ENCODE data around the gene ADCY10.
A peak's percentile ranks its signal among the peaks of the same experiment; 100 is the strongest.
"Not testable (repeated sequence)": the region's sequence is repeated elsewhere in the genome, so short reads cannot be mapped to it uniquely, and the experiment has no call there.

The ADCY10 gene

DNA sequence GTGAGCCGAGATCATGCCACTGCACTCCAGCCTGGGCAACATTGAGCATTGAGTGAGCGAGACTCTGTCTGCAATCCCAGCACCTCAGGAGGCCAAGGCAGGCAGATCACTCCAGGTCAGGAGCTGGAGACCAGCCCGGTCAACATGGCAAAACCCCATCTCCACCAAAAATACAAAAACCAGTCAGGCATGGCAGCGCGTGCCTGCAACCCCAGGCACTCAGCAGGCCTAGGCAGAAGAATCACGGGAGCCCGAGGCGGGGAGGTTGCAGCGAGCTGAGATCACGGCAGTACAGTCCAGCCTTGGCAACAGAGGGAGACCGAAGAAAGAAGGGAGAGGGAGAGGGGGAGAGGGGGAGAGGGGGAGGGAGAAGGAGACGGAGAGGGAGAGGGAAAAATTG is 107.3 kb downstream of the ADCY10 start:
- DNase-seq (ENCODE audit: low spot score): not testable (repeated sequence)

DNA sequence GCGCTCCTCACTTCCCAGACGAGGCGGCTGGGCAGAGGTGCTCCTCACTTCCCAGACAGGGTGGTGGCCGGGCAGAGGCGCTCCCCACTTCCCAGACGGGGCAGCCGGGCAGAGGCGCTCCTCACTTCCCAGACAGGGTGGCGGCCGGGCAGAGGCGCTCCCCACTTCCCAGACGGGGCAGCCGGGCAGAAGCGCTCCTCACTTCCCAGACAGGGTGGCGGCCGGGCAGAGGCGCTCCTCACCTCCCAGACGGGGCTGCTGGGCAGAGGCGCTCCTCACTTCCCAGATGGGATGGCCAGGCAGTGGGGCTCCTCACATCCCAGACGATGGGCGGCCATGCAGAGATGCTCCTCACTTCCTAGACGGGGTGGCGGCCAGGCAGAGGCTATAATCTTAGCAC is 107.7 kb downstream of the ADCY10 start:
- DNase-seq (ENCODE audit: low spot score): not testable (repeated sequence)

DNA sequence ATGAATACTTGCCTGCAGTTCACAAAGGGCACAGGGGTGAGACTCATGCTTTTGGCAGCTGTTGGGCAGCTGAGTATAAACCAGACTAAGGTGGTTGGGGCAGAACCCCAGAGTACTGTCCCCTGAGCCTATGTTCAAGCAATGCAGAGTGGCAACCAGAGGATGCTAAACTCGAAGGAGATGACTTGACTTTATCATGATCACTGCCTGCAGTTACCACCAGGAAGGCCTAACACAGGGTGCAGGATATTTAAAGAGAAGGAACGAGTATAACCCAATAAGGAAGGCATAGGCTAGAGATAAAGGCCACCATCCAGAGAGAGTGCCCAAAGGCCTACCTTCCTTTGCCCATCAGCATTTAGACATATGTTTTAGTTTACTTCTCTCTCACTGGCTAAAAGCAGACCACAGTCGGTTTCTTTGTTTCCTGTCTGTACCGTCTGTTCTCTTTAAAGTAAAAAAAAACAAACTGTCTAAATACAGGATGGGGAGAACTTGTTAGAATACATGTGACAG is 108.8 kb downstream of the ADCY10 start:
- no peak for DNase-seq (ENCODE audit: low spot score)

DNA sequence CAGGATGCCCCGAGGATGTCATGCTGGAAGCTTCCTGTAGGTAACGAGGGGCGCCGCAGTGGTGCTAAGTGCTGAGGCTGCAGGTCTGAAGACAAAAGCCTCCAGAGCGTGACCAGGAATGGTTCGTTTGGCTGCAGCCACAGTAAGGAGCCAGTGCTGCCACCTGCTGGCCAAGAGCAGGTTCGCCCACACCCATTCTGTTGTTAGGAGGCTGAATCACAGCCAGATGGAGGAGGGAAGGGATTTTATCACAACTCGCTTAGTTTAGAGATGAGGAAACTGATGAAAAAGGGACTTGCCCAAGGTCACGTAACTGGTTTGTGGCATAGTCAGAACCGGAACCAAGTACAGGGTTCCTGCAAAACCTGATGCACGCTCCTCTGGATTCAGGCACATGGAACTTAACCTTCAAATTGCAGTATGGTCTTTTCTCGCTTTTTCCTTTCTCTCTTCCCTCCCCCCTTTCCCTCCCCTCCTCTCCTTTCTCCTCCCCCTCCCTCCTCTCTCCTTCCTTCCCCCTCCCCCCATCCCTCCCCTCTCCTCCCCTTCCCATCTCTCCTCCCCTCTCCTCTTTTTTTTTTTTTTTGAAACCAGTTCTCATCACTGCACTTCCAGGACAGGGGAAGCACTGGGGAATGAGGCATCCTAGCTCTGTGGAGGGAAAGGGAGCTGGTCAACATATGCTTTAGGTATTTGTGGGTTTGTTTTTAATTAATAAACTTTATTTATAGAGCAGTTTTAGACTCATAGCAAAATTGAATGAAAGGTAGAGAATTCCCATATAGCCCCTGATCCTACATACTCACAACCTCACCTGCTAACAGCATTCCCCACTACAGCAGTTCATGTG is 110.4 kb downstream of the ADCY10 start:
- peak; percentile 82 for DNase-seq (ENCODE audit: low spot score)

DNA sequence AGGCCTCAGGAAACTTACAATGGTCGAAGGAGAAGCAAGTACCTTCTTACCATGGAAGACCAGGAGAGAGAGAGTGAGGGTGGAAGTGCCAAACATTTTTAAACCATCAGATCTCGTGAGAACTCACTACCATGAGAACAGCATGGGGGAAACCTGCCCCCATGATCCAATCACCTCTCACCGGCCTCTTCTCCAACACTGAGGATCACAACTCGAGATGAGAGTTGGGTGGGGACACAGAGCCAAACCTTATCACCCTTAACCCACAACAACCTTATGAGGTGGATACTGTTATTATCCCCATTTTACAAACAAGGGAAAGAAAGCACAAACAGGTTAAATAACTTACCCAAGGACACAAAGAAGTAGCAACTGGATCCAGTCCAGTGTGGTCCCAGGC is 111.7 kb downstream of the ADCY10 start:
- no peak for DNase-seq (ENCODE audit: low spot score)

DNA sequence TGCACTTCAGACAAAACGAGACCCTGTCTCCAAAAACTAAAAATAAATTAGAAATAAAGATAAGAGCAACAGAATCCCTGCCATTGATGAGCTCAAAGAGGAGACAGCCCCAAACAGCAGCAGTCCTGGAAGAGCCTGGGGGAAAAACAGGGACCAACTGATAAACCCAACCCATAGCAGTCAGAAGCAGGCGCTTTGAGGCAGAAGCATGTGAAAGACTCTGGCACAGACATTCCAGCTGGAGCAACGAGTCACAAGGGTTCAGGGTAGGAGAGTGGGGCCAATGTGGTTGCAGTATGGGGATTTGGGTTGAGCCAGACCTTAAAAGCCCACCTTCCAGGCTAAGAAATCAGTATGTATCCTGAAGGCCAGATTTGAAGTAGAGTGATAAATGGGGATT is 113.7 kb downstream of the ADCY10 start:
- no peak for DNase-seq (ENCODE audit: low spot score)

DNA sequence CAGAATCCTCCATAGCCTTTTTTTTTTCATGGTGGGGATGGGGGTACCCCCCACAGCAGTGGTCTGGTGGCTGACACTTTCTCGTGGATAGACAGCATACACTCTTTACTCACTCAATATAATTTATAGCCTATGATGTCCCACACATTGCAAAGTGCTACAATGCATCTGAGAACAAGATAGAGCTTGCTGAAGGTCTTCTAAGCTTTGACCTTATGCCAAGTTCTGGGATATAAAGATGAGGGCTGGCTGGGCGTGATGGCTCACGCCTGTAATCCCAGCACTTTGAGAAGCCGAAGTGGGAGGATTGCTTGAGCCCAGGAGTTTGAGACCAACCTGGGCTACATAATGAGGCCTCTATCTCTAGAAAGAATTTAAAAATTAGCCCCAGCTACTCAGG is 114.2 kb downstream of the ADCY10 start:
- no peak for DNase-seq (ENCODE audit: low spot score)

DNA sequence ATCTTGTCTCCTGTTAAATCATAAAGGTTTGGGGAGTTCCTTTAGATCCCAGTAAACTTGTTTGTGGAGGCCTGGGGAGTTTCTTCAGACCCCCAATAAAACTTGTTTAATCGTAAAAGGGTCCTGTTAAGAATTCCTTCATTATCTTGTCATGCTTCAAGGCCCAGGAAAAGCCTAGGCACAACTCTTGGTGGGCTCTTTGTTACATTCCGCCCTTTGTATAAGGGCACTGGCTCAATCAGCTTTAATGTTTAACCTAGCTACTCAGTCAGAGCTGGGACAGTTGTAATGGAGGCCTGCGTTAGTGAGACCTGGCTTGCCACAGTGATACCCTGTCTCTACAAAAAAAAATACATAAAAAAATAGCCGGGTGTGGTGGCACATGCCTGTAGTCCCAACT is 115.0 kb downstream of the ADCY10 start:
- no peak for DNase-seq (ENCODE audit: low spot score)

DNA sequence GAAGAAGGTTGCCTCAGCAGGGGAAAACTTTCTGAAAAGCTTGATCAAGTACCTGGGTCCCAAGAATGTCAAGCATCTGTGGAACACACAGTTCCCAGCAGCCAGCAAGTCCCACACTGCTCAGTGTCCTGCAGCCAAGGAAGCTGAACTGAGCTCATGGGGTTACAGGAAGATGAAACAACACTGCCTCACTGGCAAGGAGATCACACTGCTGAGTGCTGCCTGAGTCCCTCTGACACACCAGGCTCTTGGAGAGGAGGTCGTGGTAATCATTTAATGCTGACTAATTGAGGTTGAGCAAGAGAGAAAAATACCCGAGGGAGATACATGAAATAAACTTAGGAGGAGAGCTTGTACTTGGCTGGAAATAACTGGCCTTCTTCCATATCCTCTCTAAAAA is 116.9 kb downstream of the ADCY10 start:
- DNase-seq (ENCODE audit: low spot score): peak; percentile 29

DNA sequence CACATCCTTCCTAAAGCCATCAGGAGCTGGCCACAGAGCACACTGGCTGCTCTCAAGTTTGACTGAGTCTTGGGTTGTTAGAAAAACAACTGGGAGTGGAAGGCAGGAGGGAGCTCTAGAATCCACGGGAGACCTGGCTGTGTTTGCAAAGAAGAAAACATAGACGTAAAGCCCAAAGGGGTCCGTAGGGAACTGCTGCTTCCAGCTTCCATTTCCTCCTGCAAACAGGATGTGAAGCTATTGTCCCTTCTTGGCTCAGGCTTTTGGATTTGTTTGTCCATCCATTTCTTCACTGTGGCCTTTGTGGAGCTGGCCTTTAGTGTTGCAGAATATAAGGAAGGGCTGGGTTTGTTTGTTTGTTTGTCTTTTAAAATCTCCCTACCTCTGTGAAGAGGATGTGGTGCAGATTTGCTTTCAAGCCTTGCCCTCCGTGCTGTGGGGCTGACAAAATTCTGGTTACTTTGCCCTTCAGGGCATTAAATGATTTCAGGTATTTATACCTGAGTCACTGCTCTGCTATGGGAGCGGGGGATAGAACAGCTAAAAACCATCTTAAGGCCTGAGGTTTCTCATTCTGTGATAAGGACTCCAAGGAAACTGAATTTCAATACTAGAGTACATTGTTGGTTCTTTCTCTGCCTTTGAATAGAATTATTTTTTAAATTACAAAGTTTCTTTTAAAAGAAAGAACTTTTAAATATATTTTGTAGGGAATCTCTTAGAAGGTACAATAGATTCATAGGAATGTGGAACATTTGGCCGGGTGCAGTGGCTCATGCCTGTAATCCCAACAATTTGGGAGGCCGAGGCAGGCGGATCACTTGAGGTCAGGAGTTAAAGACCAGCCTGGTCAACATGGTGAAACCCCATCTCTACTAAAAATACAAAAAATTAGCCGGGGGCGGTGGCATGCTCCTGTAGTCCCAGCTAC is 117.9 kb downstream of the ADCY10 start:
- no peak for DNase-seq (ENCODE audit: low spot score)

DNA sequence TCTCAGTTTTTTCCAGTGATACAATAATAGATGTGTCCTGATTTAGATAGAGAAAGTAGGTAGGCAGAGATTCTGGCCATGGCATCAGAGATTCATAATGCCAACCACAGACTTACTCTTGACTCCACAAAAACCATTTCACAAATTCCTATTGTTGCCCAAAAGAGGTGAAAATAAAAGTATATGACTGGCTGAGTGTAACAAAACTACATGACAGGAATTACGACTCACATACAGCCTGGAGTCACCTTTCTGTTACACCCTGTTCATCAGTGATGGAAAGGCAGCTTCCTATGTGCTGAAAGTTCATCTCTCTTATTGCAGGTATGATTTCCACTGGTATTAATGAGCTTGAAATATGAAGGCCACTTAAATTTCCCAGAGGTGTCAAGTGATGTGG is 119.9 kb downstream of the ADCY10 start:
- DNase-seq (ENCODE audit: low spot score): no peak

DNA sequence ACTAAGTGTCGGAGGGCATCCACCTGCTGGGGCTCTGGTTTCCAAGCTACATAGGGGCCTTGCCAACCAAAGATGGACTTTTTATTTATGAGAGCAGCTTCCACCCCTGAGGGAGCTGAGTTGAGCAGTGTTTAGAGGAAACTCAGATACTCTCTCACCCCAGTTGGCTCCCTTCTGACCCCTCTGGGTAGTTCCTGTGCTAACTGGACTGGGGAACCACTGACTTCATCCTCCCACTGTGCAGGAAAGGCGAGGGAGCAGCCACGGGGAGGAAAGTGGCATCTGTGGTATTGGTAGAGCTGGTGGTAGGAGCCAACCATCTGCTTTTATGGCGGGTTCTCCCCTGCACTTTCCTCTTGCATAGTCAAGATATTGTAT is 121.8 kb downstream of the ADCY10 start:
- DNase-seq (ENCODE audit: low spot score): no peak

DNA sequence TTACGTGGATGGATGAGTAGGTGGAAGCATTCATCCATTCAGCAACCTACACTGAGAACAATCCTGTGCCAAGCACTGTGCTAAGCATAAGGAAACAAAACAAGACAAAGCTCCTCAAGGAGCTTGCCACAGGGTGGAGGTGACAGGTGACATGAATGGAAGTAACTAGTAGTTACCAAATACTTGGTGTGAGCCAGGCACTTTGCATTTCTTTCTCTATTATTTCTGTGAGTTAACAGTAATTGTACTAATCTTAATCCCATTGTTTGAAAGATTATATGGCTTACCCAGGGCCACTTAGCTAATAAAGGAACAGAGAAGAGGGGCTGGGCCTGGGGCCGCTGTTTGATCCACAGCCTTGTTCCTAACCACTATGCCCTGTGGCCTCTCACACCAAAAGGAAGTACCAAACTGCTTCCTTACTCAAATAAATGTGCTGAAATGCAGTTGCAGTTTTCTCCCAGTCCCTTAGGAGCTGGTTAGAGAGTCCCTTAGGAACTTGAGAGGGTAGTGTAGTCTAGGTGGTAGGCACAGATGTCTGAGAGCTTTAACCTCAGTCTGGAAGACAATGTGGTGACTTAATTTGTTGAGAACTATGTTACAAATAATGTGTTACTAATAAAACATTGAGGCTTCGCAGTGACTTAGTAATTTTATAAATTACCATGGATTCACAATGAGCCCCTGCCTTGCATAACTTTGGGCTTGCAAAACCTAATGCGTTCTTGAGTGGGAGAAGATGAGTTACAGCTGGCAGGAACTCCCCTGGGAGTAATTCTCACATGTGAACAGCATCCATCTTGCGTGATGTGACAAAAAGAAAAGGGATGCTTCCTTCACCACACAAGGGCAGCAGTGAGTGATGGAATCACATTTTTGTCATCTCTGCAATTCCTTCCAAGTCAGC is 122.4 kb downstream of the ADCY10 start:
- DNase-seq (ENCODE audit: low spot score): no peak

DNA sequence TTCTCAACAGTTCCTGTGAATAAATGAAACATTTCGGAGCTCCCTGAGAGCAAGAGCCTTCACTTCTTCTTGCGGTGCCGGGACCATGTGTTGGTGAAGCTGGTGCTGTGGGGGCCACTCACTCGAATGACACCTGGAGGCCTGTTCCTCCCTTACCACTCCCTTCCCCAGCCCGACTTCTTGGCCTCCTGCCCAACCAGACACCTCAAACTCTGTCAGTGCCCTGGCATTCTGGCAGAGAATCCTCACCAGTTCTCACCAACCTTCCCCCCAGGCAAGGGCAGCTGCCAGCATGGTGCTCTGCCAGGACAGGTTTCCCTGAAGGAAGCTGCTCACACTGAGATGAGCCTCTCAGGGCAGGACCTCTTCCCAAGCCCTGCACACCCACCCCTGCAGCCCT is 123.8 kb downstream of the ADCY10 start:
- no peak for DNase-seq (ENCODE audit: low spot score)

DNA sequence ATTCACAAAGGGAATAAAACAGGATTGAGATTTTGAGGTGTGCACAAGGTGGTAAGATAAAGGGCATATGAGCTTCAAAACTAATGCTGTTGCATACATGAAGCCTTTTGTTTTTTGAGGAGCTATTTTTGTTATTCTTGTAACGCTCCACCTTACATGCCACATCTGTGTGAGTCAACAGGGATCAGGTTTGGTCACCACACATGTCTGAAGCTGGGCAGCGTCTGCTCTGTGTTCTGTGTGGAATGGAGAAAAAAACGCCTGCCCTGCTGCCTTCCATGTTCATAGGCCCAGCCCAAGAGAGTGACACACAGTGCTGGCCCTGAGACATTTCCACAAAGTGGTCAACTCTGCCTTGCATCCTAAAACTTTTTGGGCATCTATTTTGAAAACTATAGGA is 124.4 kb downstream of the ADCY10 start:
- no peak for DNase-seq (ENCODE audit: low spot score)

DNA sequence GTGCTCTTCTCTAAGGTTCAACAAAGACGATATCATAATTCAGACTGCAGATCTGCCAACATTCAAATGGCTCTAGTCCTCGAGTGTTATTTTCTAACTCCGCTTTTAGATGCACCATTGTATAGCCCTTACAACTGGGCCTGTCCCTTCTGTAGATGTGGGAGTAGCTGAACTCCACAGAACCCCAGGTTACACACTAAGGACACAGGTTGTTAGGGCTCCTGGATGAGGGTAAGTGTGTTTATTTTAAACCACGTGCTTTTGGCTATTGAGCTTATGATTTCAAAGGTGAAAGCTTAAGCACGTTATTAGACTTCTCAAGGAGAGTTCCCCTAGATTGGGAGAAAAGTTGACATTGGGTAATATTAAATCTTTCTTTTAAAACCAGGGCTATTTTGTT is 127.4 kb downstream of the ADCY10 start:
- DNase-seq (ENCODE audit: low spot score): no peak

DNA sequence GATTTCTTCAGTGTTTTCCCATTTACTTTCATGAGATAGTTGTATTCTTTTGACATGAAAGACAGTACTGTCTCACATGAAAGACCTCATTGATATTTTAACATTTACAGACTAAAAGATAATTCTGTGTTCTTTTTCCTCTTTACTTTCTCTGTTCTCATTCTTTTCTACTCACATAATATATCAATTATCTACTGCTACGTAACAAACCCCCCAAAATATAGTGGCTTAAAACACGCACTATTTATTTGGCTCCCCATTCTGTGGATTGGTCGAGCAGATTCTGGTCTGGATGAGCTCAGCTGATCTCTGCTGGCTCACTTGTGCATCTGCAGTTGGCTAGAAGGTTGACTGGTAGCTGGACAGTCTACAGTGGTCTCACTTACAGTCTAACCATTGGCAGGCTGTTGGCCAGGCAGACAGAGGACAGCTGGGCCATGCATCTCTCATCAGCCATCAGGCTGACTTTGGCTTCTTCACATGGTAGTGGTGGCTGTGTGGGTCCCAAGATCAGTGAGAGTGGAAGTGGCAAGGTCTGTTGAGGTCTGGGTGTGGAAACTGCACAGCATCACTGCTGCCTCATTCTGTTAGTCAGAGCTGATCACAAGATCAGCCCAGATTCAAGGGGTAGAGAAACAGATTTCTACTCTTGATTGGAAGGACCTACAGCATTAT is 128.9 kb downstream of the ADCY10 start:
- DNase-seq (ENCODE audit: low spot score): no peak

DNA sequence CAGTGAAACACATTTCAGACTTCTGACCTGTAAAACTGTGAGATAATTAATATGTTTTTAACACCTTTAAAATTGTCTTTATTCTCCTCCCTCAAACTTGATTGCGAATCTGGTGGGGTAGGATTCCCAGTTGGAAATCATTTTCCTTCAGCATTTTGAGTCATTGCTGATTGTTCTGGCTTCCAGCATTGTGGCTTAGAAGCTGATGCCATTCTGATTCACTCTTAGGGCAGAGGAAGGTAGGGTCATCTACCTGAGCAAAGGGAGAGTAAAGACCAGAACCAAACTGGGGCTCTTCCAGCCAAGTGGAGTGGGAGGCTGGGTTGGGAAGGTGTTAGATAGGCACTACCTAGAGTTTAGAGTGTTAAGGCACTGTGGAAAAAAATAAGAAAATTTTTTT is 131.0 kb downstream of the ADCY10 start:
- no peak for DNase-seq (ENCODE audit: low spot score)

DNA sequence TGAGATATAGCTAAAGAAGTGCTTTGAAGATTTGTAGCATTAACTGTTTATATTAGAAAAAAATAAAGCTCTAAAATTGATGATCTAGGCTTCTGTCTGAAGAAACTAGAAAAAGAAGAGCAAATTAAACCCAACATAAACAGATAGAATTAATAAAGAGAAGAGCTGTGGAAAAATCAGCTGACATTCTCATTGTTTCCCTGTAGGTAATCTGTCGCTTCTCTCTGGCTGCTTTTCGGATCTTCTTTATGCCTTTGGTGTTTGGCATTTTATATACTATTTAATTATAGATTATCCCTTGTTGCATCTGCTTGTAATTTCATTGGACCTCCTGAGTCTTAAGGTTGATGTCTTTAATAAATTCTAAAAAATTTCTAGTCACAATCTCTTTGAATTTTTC is 132.4 kb downstream of the ADCY10 start:
- no peak for DNase-seq (ENCODE audit: low spot score)

DNA sequence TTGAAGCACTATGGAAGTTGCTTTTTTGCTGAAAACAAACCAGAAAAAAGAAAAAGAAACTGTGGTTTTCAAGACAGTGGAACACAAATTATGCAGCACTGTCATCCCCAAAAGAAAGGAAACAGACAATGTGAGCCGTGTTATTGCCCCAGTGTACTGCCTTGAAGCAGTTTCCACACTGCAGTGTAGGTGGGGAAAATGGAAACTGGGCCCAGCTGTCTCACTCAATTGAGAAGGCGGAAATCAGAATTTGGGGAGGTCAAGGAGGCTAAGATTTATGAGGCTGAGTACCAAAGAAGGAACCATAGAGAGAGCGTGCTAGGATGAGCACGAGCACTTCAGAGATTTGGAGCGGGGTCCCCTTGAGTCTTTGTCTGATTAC is 136.7 kb downstream of the ADCY10 start:
- no peak for DNase-seq (ENCODE audit: low spot score)

DNA sequence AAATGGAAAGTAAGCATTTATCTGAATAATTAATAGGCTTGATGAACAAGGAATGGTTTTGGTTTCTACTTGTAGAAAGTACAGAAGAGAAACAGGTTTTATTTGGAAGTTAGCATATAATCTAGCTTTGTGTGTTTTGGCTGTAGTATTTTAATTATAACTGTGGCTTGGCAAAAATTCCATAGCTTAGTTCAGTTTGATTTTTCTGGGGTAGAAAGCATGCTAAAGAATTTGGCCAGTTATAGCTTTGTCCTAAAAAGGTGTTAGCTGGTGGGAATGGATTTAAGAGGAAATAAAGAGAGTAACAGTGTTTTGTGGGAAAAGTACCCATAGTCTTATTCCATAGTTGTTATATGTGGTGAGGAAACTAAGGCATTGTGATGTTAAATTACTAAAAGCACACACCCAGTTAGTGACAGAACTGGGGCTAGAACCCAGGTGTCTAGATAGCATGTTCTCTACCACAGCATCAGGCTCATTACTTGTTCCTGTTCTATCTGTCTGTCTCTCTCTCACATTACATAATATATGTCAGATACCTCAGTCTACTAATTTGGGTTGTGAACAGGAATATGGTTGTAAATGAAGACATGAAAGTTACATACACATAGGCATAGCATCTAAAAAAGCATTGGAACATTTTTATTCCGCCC is 137.2 kb downstream of the ADCY10 start:
- no peak for DNase-seq (ENCODE audit: low spot score)

Measured in globus pallidus (tissue), 1 donor.